ENCODE measurements around the gene ZBTB46.
A peak's percentile ranks its signal among the peaks of the same experiment; 100 is the strongest.

Gene ZBTB46

GRCh38 chr20:63769891-63770474 is 61.1 kb downstream of the ZBTB46 start:
- Mint-ChIP-seq H3K27ac (ENCODE audit: low read depth) (no peak overlapping the region), H3K4me3 (no peak overlapping the region), H3K9me3 (no peaks in the 10 kb centered on the region), H3K27me3 (no peaks in the 10 kb centered on the region), H3K36me3 (ENCODE audit: insufficient read depth) (peaks cover 2% of the 10 kb centered on the region), H3K4me1 (no peaks in the 10 kb centered on the region)
- DNase-seq (ENCODE audit: low spot score in 2 of 2) (no peak), ATAC-seq (replicated peaks; ENCODE audit: extremely low read depth, poor library complexity, severe bottlenecking) (no peak)

- no peak overlapping the region for H3K4me3 Mint-ChIP-seq
- H3K27ac Mint-ChIP-seq (ENCODE audit: low read depth): no peak overlapping the region
- no peaks in the 10 kb centered on the region for H3K27me3 Mint-ChIP-seq
- ATAC-seq (replicated peaks; ENCODE audit: extremely low read depth, poor library complexity, severe bottlenecking): no peak
- no peak for DNase-seq (ENCODE audit: low spot score in 2 of 2)
- H3K36me3 Mint-ChIP-seq (ENCODE audit: insufficient read depth): peaks cover 2% of the 10 kb centered on the region
- no peaks in the 10 kb centered on the region for H3K9me3 Mint-ChIP-seq
- H3K4me1 Mint-ChIP-seq: no peaks in the 10 kb centered on the region
Observed at GRCh38 chr20:63768591-63769515, 62.2 kb downstream of the ZBTB46 start.

GRCh38 chr20:63767886-63768285 is 63.2 kb downstream of the ZBTB46 start:
- Mint-ChIP-seq H3K9me3 (no peaks in the 10 kb centered on the region), H3K27me3 (no peaks in the 10 kb centered on the region), H3K27ac (ENCODE audit: low read depth) (no peak overlapping the region), H3K4me1 (no peaks in the 10 kb centered on the region), H3K4me3 (no peak overlapping the region), H3K36me3 (ENCODE audit: insufficient read depth) (peaks cover 2% of the 10 kb centered on the region)
- ATAC-seq (replicated peaks; ENCODE audit: extremely low read depth, poor library complexity, severe bottlenecking): no peak
- no peak for DNase-seq (ENCODE audit: low spot score in 2 of 2)

- ATAC-seq (replicated peaks; ENCODE audit: extremely low read depth, poor library complexity, severe bottlenecking) (no peak), DNase-seq (ENCODE audit: low spot score in 2 of 2) (no peak)
- Mint-ChIP-seq H3K4me1 (no peaks in the 10 kb centered on the region), H3K27ac (ENCODE audit: low read depth) (no peak overlapping the region), H3K4me3 (no peak overlapping the region), H3K27me3 (no peaks in the 10 kb centered on the region), H3K9me3 (no peaks in the 10 kb centered on the region), H3K36me3 (ENCODE audit: insufficient read depth) (peaks cover 2% of the 10 kb centered on the region)
Observed at GRCh38 chr20:63767456-63767855, 63.6 kb downstream of the ZBTB46 start.

- H3K36me3 Mint-ChIP-seq (ENCODE audit: insufficient read depth): peaks cover 2% of the 10 kb centered on the region
- no peak overlapping the region for H3K4me3 Mint-ChIP-seq
- no peaks in the 10 kb centered on the region for H3K4me1 Mint-ChIP-seq
- no peak overlapping the region for H3K27ac Mint-ChIP-seq (ENCODE audit: low read depth)
- DNase-seq (ENCODE audit: low spot score in 2 of 2): no peak
- H3K9me3 Mint-ChIP-seq: no peaks in the 10 kb centered on the region
- H3K27me3 Mint-ChIP-seq: no peaks in the 10 kb centered on the region
- no peak for ATAC-seq (replicated peaks; ENCODE audit: extremely low read depth, poor library complexity, severe bottlenecking)
Observed at GRCh38 chr20:63766695-63767426, 64.2 kb downstream of the ZBTB46 start.

DNA sequence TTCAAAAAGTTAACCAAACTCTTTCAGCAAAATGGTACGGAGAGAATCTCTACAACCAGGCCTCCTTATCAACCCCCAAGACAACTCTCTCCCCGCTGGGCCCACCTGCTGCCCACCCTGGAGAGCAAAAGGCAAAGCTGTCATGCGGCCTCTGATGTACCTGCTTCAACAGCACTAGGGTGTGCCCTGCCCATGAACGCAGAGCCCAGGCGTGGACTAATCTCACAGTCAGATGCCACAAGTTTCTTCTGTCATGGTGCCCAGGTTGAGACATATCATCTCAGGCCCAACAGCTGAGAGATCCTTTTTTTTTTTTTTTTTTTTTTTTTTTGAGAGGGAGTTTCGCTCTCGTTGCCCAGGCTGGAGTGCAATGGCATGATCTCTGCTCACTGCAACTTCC is 65.2 kb downstream of the ZBTB46 start:
- H3K9me3 Mint-ChIP-seq: no peaks in the 10 kb centered on the region
- H3K4me1 Mint-ChIP-seq: no peaks in the 10 kb centered on the region
- H3K27me3 Mint-ChIP-seq: no peaks in the 10 kb centered on the region
- no peak for ATAC-seq (replicated peaks; ENCODE audit: extremely low read depth, poor library complexity, severe bottlenecking)
- peaks cover 2% of the 10 kb centered on the region for H3K36me3 Mint-ChIP-seq (ENCODE audit: insufficient read depth)
- H3K27ac Mint-ChIP-seq (ENCODE audit: low read depth): no peak overlapping the region
- no peak overlapping the region for H3K4me3 Mint-ChIP-seq
- DNase-seq (ENCODE audit: low spot score in 2 of 2): no peak

- peaks cover 2% of the 10 kb centered on the region for H3K36me3 Mint-ChIP-seq (ENCODE audit: insufficient read depth)
- H3K4me3 Mint-ChIP-seq: no peak overlapping the region
- DNase-seq (ENCODE audit: low spot score in 2 of 2): no peak
- H3K27ac Mint-ChIP-seq (ENCODE audit: low read depth): no peak overlapping the region
- ATAC-seq (replicated peaks; ENCODE audit: extremely low read depth, poor library complexity, severe bottlenecking): no peak
- no peaks in the 10 kb centered on the region for H3K27me3 Mint-ChIP-seq
- no peaks in the 10 kb centered on the region for H3K4me1 Mint-ChIP-seq
- no peaks in the 10 kb centered on the region for H3K9me3 Mint-ChIP-seq
Observed at GRCh38 chr20:63765082-63765873, 65.8 kb downstream of the ZBTB46 start.

- ATAC-seq (replicated peaks; ENCODE audit: extremely low read depth, poor library complexity, severe bottlenecking) (no peak), DNase-seq (ENCODE audit: low spot score in 2 of 2) (no peak)
- Mint-ChIP-seq H3K4me1 (peaks cover 32% of the 10 kb centered on the region), H3K27ac (ENCODE audit: low read depth) (no peak overlapping the region), H3K4me3 (no peak overlapping the region), H3K27me3 (no peaks in the 10 kb centered on the region), H3K9me3 (no peaks in the 10 kb centered on the region), H3K36me3 (ENCODE audit: insufficient read depth) (no peaks in the 10 kb centered on the region)
Observed at GRCh38 chr20:63759377-63759901, 71.6 kb downstream of the ZBTB46 start.

DNA sequence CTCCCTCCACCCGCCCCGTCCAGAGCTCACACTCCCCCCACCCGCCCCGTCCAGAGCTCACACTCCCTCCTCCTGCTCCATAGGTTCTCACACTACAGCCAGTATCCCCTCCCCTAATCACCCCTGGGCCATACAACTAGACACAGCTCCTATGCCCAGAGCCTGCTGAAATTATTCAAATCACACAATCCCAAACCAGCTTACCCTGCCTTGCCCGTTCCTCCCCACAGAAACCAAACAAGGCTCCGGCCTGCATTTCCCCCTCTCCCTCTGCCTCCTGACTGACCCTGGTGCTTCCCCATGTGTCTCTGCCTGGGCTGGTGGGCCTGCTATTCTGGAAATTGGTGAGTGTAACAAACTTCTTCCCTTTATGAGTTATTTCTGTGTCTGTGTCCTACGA is 72.9 kb downstream of the ZBTB46 start:
- H3K4me3 Mint-ChIP-seq: no peak overlapping the region
- H3K36me3 Mint-ChIP-seq (ENCODE audit: insufficient read depth): no peaks in the 10 kb centered on the region
- DNase-seq (ENCODE audit: low spot score in 2 of 2) (no peak), ATAC-seq (replicated peaks; ENCODE audit: extremely low read depth, poor library complexity, severe bottlenecking) (no peak)
- H3K27ac Mint-ChIP-seq (ENCODE audit: low read depth): no peak overlapping the region
- no peaks in the 10 kb centered on the region for H3K27me3 Mint-ChIP-seq
- peaks cover 36% of the 10 kb centered on the region for H3K4me1 Mint-ChIP-seq
- no peaks in the 10 kb centered on the region for H3K9me3 Mint-ChIP-seq

- H3K4me3 Mint-ChIP-seq: peak overlapping the region; percentile 31
- H3K9me3 Mint-ChIP-seq: no peaks in the 10 kb centered on the region
- DNase-seq (ENCODE audit: low spot score in 2 of 2) (peak in 1 of 2 donors; percentile 40), ATAC-seq (replicated peaks; ENCODE audit: extremely low read depth, poor library complexity, severe bottlenecking) (peak; percentile 86)
- no peaks in the 10 kb centered on the region for H3K36me3 Mint-ChIP-seq (ENCODE audit: insufficient read depth)
- peak overlapping the region; percentile 35 for H3K27ac Mint-ChIP-seq (ENCODE audit: low read depth)
- H3K27me3 Mint-ChIP-seq: no peaks in the 10 kb centered on the region
- peaks cover 36% of the 10 kb centered on the region for H3K4me1 Mint-ChIP-seq
Observed at GRCh38 chr20:63756648-63756991, 74.4 kb downstream of the ZBTB46 start.

DNA sequence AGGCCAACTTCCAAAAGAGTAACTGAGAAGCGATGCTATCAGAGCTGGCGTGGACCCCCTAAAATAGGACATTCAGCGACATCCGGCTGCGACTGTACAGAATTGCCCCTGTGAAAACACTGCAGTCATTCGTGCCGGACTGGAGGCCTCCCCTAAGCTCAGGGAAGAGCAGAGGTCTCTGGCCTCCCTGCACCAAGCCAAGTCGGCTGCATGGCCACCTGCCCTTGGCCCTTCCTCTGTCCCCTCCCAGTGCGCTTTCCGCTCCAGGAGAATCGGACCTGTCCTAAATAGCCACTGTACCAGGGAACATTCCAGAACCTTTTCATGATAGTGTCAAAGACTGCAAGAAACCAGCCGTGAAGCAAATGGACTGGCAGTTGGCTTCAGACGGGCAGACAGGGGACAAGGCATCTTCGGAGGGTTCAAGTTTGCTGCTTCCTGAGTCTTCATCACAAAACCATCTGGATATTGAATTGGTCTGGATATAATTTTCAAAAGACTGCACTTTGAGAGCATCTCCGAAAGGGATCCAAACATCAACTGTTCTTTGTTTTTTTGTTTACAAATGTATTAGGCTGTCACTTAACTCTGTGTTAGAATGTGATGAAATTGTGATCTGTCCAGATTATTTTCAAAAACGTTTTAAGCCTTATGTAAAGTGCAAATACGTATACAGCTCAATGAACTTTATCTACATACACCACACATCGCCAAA is 75.0 kb downstream of the ZBTB46 start:
- peak overlapping the region; percentile 35 for H3K27ac Mint-ChIP-seq (ENCODE audit: low read depth)
- peaks cover 39% of the 10 kb centered on the region for H3K4me1 Mint-ChIP-seq
- H3K36me3 Mint-ChIP-seq (ENCODE audit: insufficient read depth): no peaks in the 10 kb centered on the region
- H3K9me3 Mint-ChIP-seq: no peaks in the 10 kb centered on the region
- no peak for ATAC-seq (replicated peaks; ENCODE audit: extremely low read depth, poor library complexity, severe bottlenecking)
- peak overlapping the region; percentile 31 for H3K4me3 Mint-ChIP-seq
- no peak for DNase-seq (ENCODE audit: low spot score in 2 of 2)
- no peaks in the 10 kb centered on the region for H3K27me3 Mint-ChIP-seq
